T47D (cell line): ENCODE results near the gene OSBPL10.

Experiments
- DNase-seq, 2 experiments: peaks; one replicate each; pipeline versions ENCODE4 v3.0.0 to v3.0.0-alpha.2; 2011 to 2012; ENCODE audit warnings: low read depth in 1 of 2, low spot score in 1 of 2
- JUND ChIP-seq: IDR thresholded peaks from 2 replicates; pipeline ENCODE4 v1.6.1; 2012; ENCODE audit warnings: low read depth
- in situ Hi-C: cut with HindIII; loops from 2 replicates; pipeline ENCODE4 v1.10.0; 2016; ENCODE audit warnings: low sequenced_read_pairs, low pct_unique_long_range_greater_than_20kb

The OSBPL10 gene

GRCh38 chr3:31645256-31645655 lies 335.8 kb downstream of the OSBPL10 start:
- DNase-seq = no peak
- in situ Hi-C loops = no loop called here
- TF ChIP-seq JUND = no peak

GRCh38 chr3:31639828-31640227 lies 341.2 kb downstream of the OSBPL10 start:
- no peak for DNase-seq
- in situ Hi-C loops = no loop called here
- TF ChIP-seq JUND = no peak

- in situ Hi-C loops = no loop called here
- no peak for TF ChIP-seq JUND
- no peak for DNase-seq
These were observed 344.2 kb downstream of the OSBPL10 start for GRCh38 chr3:31636694-31637442.

DNA sequence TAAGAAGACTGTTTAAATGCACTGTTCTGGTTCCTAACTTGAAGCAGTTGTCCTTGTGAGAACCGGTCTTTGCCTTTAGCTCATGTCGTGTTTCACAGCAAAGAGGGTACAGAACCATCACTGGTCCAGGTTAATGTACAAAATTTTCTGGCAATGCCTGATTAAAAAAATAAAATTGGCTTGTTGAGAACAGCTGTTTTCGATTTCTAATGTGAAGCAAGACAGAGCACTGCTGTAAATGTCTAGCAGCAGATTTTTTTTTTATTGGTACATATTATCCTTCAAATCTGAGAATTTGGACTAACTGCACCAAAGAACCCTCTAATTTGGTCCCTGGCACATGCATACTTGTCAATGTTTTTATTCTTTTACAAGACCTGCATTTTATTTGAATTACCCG lies 345.0 kb downstream of the OSBPL10 start:
- no peak for TF ChIP-seq JUND
- in situ Hi-C loops = no loop called here
- DNase-seq = no peak

- DNase-seq = no peak
- in situ Hi-C loops = no loop called here
- TF ChIP-seq JUND = no peak
These were observed 345.5 kb downstream of the OSBPL10 start for GRCh38 chr3:31635545-31635944.

- DNase-seq = no peak
- TF ChIP-seq JUND = no peak
- in situ Hi-C loops = no loop called here
These were observed 346.6 kb downstream of the OSBPL10 start for GRCh38 chr3:31634476-31634875.

- no peak for DNase-seq
- in situ Hi-C loops = no loop called here
- TF ChIP-seq JUND = no peak
These were observed 352.0 kb downstream of the OSBPL10 start for GRCh38 chr3:31629054-31629453.

DNA sequence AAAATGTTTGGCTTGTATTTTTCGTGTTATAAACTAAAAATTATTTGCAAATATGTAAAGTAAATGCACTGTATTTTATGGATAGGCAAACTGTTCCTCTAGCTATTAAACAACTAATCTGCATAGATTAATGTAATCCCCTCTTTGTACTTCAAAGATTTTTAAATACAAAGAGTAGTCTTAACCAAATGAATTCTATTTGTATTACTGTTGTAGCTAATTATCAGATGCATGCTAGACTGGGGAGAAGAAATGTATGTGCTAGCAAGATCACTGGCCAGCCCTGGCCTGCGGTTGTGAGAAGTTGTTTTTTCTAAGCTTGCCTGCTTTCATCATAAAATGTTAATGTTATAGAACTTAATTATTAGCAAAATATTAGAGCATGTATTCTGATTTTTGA lies 355.7 kb downstream of the OSBPL10 start:
- in situ Hi-C loops = no loop called here
- no peak for TF ChIP-seq JUND

DNA sequence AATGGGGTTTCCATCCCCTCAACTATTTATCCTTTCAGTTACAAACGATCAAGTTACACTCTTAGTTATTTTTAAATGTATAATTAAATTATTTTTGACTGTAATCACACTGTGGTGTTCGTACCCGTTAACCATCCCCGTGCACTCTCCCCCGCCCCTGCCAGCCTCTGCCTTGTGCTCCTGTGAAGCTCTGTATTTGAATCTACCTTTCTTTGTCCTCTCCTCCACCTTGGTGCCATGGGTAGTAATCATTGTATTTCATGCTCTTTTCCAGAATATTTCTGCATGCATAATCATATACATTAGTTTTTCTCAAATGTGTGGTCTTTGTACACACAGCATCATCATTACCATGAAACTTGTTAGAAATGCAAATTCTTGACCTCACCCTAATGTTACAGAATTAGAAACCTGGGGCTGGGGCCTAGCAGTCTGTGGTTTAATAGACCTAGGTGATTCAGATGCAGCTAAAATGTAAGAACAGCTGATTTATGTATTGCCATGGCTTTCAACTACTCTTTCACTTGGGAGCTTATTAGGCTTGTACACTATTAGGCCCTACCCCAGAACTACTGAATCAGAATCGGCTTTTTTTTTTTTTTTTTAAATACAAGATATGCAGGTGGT lies 356.9 kb downstream of the OSBPL10 start:
- in situ Hi-C loops = no loop called here
- no peak for TF ChIP-seq JUND
- no peak for DNase-seq

More for the DNA sequence above, 355.7 kb downstream of the OSBPL10 start:
- no peak for DNase-seq

DNA sequence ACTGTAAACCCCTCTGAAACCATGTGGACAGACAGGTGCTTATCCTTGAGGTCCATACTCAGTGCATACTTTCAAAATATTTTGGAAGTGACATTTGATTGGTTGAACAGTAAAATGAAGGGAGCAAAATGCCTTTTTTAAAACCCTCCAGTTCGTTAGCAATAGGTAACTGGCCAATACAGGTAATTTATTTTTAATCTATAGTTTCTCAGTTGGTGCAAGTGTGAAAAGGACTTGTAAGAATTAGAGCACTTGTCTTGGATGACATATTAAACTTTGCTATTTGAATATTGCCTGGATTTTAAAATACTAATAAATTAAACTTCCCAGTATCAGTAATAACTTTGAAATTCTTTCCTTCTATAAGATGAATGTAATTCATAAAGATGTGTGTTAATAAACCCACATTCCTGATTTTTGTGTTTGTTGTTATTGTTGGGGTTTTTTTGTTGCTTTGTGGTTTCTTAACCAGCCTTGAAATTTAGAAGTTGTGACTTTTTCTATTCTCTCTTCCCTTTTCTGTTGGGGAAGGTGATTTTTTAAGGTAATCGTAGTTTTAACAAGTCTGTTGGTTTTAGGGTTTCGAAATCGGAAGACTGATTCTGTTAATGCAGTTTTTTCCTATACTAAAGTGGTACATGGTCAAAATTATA lies 358.3 kb downstream of the OSBPL10 start:
- no peak for TF ChIP-seq JUND
- in situ Hi-C loops = no loop called here
- DNase-seq = no peak

- in situ Hi-C loops = no loop called here
- TF ChIP-seq JUND = no peak
- no peak for DNase-seq
These were observed 359.7 kb downstream of the OSBPL10 start for GRCh38 chr3:31621314-31621713.

DNA sequence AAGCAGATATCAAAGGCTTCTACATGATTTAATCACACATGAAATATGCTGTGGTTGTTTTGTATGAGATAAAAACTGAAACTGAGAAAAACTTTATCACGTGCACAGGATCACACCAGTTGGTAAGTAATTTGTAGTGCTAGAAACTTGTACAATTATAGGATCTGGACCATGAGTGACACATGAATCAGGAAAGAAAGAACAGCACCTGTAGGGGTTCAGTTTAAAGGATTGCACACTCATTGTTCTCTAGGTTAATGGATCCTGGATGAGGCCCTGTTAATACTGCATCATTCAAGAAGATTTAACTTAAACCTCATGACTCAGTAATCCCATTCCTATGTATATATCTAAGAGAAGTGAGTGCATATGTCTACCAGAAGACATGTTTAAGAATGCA lies 360.4 kb downstream of the OSBPL10 start:
- in situ Hi-C loops = no loop called here
- TF ChIP-seq JUND = no peak
- DNase-seq = no peak

- in situ Hi-C loops = no loop called here
- DNase-seq = no peak
- TF ChIP-seq JUND = no peak
These were observed 364.4 kb downstream of the OSBPL10 start for GRCh38 chr3:31616711-31617110.
